IMR-90 (cell line): Measurements from ENCODE around the gene MAPKAPK2. TPM values are rescaled to one million over a fixed set of nuclear protein-coding genes. Genes with fewer than 3 reads are reported as not detected.

Experiments used
- ATAC-seq: fragments of 200-7000 bp; cut with Tn5 transposase; 2 replicates; pipeline ENCODE4 v1.9.1; 2020; ENCODE audit warnings: low read depth, mild to moderate bottlenecking, moderate library complexity
- BruUV-seq: library from RNA; stranded (reverse); fragments of 400-500 nt; replicated peaks from 2 replicates; lab custom pipeline; 2021; lab: Mats Ljungman, UMichigan
- CTCF ChIA-PET: fragments of 300-600 bp; formaldehyde crosslinking; extraction: SDS; loops from one replicate; lab custom pipeline; 2021; ENCODE audit warnings: antibody characterized with exemption; lab: Yijun Ruan, JAX
- POLR2A ChIA-PET: fragments of 300-600 bp; sonication (Branson Sonifier 250); formaldehyde crosslinking; loops from one replicate; lab custom pipeline; 2022; ENCODE audit warnings: antibody characterized with exemption; ENCODE audit not compliant: unreplicated experiment; lab: Charles Lee
- DNase-seq: peaks from one replicate; pipeline ENCODE4 v3.0.0; 2013
- H2AFZ ChIP-seq: replicated peaks from 2 replicates; pipeline ENCODE3; 2013; ENCODE audit warnings: low read length, mild to moderate bottlenecking; ENCODE audit not compliant: poor library complexity
- H2AK5ac ChIP-seq: 2 replicates; pipeline ENCODE4 v1.6.1; 2013; ENCODE audit warnings: low read depth, low read length, inconsistent platforms
- H2AK9ac ChIP-seq: replicated peaks from 2 replicates; pipeline ENCODE3; 2013; ENCODE audit warnings: mild to moderate bottlenecking, low read depth, low read length, moderate library complexity; ENCODE audit not compliant: poor library complexity
- H2BK120ac ChIP-seq: 2 replicates; pipeline ENCODE4 v1.6.1; 2013; ENCODE audit warnings: low read depth, low read length, inconsistent platforms
- H2BK15ac ChIP-seq: 3 replicates; pipeline ENCODE4 v1.6.1; 2013; ENCODE audit warnings: low read depth, low read length, inconsistent platforms
- H2BK20ac ChIP-seq: 2 replicates; pipeline ENCODE4 v1.6.1; 2013; ENCODE audit warnings: low read depth, mild to moderate bottlenecking, inconsistent platforms, low read length, moderate library complexity
- H2BK5ac ChIP-seq: 2 replicates; pipeline ENCODE4 v1.6.1; 2013; ENCODE audit warnings: mild to moderate bottlenecking, low read depth, low read length, inconsistent platforms; ENCODE audit not compliant: poor library complexity, severe bottlenecking
- H3K14ac ChIP-seq: replicated peaks from 2 replicates; pipeline ENCODE4 v1.6.1; 2013; ENCODE audit warnings: low read depth, low read length, inconsistent platforms
- H3K18ac ChIP-seq: 2 replicates; pipeline ENCODE4 v1.6.1; 2013; ENCODE audit warnings: low read depth, low read length, control low read depth
- H3K23ac ChIP-seq: 2 replicates; pipeline ENCODE4 v1.6.1; 2013; ENCODE audit warnings: low read depth, low read length, inconsistent platforms
- H3K27ac ChIP-seq: 2 replicates; pipeline ENCODE4 v1.5.1; 2013; ENCODE audit warnings: mild to moderate bottlenecking, control low read depth, low read length; ENCODE audit not compliant: insufficient read depth
- H3K27me3 ChIP-seq: 2 replicates; pipeline ENCODE4 v1.6.1; 2013; ENCODE audit warnings: low read length; ENCODE audit not compliant: control insufficient read depth, insufficient read depth
- H3K36me3 ChIP-seq: 2 replicates; pipeline ENCODE4 v1.6.1; 2013; ENCODE audit warnings: low read length, mixed read lengths; ENCODE audit not compliant: control insufficient read depth, insufficient read depth
- H3K4ac ChIP-seq: 2 replicates; pipeline ENCODE4 v1.6.1; 2013; ENCODE audit warnings: low read depth, low read length, inconsistent platforms
- H3K4me1 ChIP-seq: 2 replicates; pipeline ENCODE4 v1.6.1; 2013; ENCODE audit warnings: low read length, mixed read lengths; ENCODE audit not compliant: control insufficient read depth, insufficient read depth
- H3K4me2 ChIP-seq: 2 replicates; pipeline ENCODE4 v1.6.1; 2013; ENCODE audit warnings: low read depth, mild to moderate bottlenecking, control low read depth, low read length, moderate library complexity
- H3K4me3 ChIP-seq: 2 replicates; pipeline ENCODE4 v1.5.1; 2013; ENCODE audit warnings: low read depth, mild to moderate bottlenecking, control low read depth, low read length, moderate library complexity; ENCODE audit not compliant: insufficient read depth
- H3K56ac ChIP-seq: 2 replicates; pipeline ENCODE4 v1.6.1; 2013; ENCODE audit warnings: low read length, inconsistent platforms; ENCODE audit not compliant: insufficient read depth; ENCODE audit errors: extremely low read depth
- H3K79me1 ChIP-seq, 2 experiments: 2 replicates each; pipeline ENCODE4 v1.6.1; 2013; ENCODE audit warnings: low read length in 2 of 2, inconsistent platforms in 1 of 2, low read depth in 1 of 2
- H3K9ac ChIP-seq: 2 replicates; pipeline ENCODE4 v1.6.1; 2013; ENCODE audit warnings: low read depth, low read length, control low read depth
- H3K9me1 ChIP-seq: 2 replicates; pipeline ENCODE4 v1.6.1; 2013; ENCODE audit warnings: low read length, inconsistent platforms; ENCODE audit not compliant: insufficient read depth
- H3K9me3 ChIP-seq: 2 replicates; pipeline ENCODE4 v1.6.1; 2013; ENCODE audit warnings: low read length; ENCODE audit not compliant: control insufficient read depth, insufficient read depth
- H4K20me1 ChIP-seq: 2 replicates; pipeline ENCODE4 v1.6.1; 2013; ENCODE audit warnings: low read length, inconsistent platforms; ENCODE audit not compliant: insufficient read depth
- H4K5ac ChIP-seq: 2 replicates; pipeline ENCODE4 v1.6.1; 2013; ENCODE audit warnings: mild to moderate bottlenecking, low read depth, low read length, control low read depth
- H4K8ac ChIP-seq, 2 experiments: 2 replicates each; pipeline ENCODE4 v1.6.1; 2013; ENCODE audit warnings: low read depth in 2 of 2, low read length in 2 of 2, control low read depth in 1 of 2, inconsistent platforms in 1 of 2
- H4K91ac ChIP-seq: 2 replicates; pipeline ENCODE4 v1.6.1; 2013; ENCODE audit warnings: low read depth, low read length, inconsistent platforms; ENCODE audit not compliant: insufficient read depth
- ELK1 ChIP-seq: fragments of 150-350 bp; IDR thresholded peaks from 2 replicates; pipeline ENCODE4 v1.6.1; 2016; ENCODE audit warnings: low read depth, mild to moderate bottlenecking, low read length, moderate library complexity, borderline replicate concordance
- FOS ChIP-seq: fragments of 150-350 bp; IDR thresholded peaks from 2 replicates; pipeline ENCODE4 v1.6.1; 2016; ENCODE audit warnings: low read depth, low read length
- RAD21 ChIP-seq: IDR thresholded peaks from 2 replicates; pipeline ENCODE4 v1.6.1; 2012; ENCODE audit warnings: low read length, improper control_type of control experiment
- WGBS, 2 experiments: methylation state at CpG; one replicate each; pipeline versions ENCODE4 v1.1.5 to v1.1.7; 2013; ENCODE audit warnings: missing lambda C conversion rate in 2 of 2; ENCODE audit not compliant: insufficient read length in 1 of 2; ENCODE audit errors: extremely low coverage in 2 of 2; 5-methylcytosine and 5-hydroxymethylcytosine counted together
- dilution Hi-C: fragments of 300-500 bp; cut with HindIII; formaldehyde crosslinking; loops from one replicate; pipeline ENCODE4 v1.14.3; 2018; ENCODE audit warnings: low sequenced_read_pairs; ENCODE audit not compliant: unreplicated experiment
- in situ Hi-C: fragments of 300-500 bp; cut with MboI; formaldehyde crosslinking; loops from 3 replicates; pipeline ENCODE4 v1.14.3; 2019; ENCODE audit warnings: low sequenced_read_pairs, inconsistent platforms, mixed read lengths
- intact Hi-C: fragments of 100-400 bp; cut with micrococcal nuclease; formaldehyde crosslinking; loops from 2 replicates; pipeline ENCODE4 v1.10.0; 2022
- polyA plus RNA-seq, 3 experiments: library from polyadenylated mRNA; depleted of rRNA; stranded (reverse); fragments of >200 nt; gene quantifications; 2 replicates each; pipeline ENCODE4 v1.2.3, GENCODE V29; 2012; ENCODE audit warnings: low replicate concordance in 1 of 3
- total RNA-seq: library from RNA; depleted of rRNA; stranded (reverse); fragments of >200 nt; gene quantifications from 2 replicates; pipeline ENCODE4 v1.2.3, GENCODE V29; 2012

MAPKAPK2 gene
- total and polyA plus RNA-seq, 2 of the 4 experiments (the other 2 are of a cell fraction): 56.5 to 66.4 TPM

GRCh38 chr1:206714331-206715058 lies 29.8 kb downstream of the MAPKAPK2 start:
- Histone ChIP-seq H2BK15ac (no peak overlapping the region), H2BK5ac (peak overlapping the region; percentile 64), H4K91ac (no peak overlapping the region), H3K27me3 (no peaks in the 10 kb centered on the region), H2BK20ac (no peak overlapping the region), H3K27ac (0 out of 2 replicates have a peak overlapping the region, but pooled peaks have one; percentile 10), H4K8ac (0 out of 4 replicates have a peak overlapping the region, but pooled peaks of 1 of the 2 experiments have one; percentile 11), H3K4me1 (peaks cover 30% of the 10 kb centered on the region), H2AK5ac (peak overlapping the region; percentile 66; the same call in 1 of the 2 replicates), H3K9me1 (peaks cover 56% of the 10 kb centered on the region), H2AK9ac (no peak overlapping the region), H4K20me1 (peaks cover 96% of the 10 kb centered on the region), H3K18ac (0 out of 2 replicates have a peak overlapping the region, but pooled peaks have one; percentile 33), H3K23ac (peak overlapping the region; percentile 21; the same call in 1 of the 2 replicates), H3K4ac (peak overlapping the region; percentile 14; the same call in 1 of the 2 replicates), H3K9ac (no peak overlapping the region), H3K56ac (no peak overlapping the region), H3K36me3 (no peaks in the 10 kb centered on the region), H2BK120ac (no peak overlapping the region), H3K9me3 (no peaks in the 10 kb centered on the region), H3K4me3 (no peak overlapping the region), H3K4me2 (peak overlapping the region; percentile 23), H3K14ac (no peak overlapping the region), H2AFZ (no peak overlapping the region), H3K79me1 (peaks cover 36 to 88% of the 10 kb centered on the region in 2 experiments), H4K5ac (no peak overlapping the region)
- ChIA-PET POLR2A (no interaction called here), CTCF (interaction anchor here (0.6 to 1.3 kb wide), 5 partner anchors 11 to 265 kb away, joined by 3 read pairs; no protein-coding TSS in a partner anchor)
- DNase-seq (peak; percentile 82), ATAC-seq (peak; percentile 70)
- in situ Hi-C loops: no loop called here
- WGBS, 2 experiments: no CpG with 5 or more reads among the region's 9 CpGs
- BruUV-seq: no TSS peak
- no peak for TF ChIP-seq RAD21
- TF ChIP-seq FOS: peak; percentile 60; the same call in 1 of the 2 replicates
- no peak for TF ChIP-seq ELK1
- dilution Hi-C loops: no loop called here
- intact Hi-C loops: loop anchor here (2.0 kb wide), 1 partner anchor 80 kb away; the partner anchor contains the start of gene DYRK3
